ENCODE results near the gene ASB18.

The ASB18 gene

GRCh38 chr2:236163471-236164200, 100.6 kb downstream of the ASB18 start:
- no peak for DNase-seq (ENCODE audit: low read depth)

- DNase-seq (ENCODE audit: low read depth), result no peak
Observed at GRCh38 chr2:236162882-236163470, 101.2 kb downstream of the ASB18 start.

- no peak for DNase-seq (ENCODE audit: low read depth)
Observed at GRCh38 chr2:236162031-236162845, 102.0 kb downstream of the ASB18 start.

GRCh38 chr2:236161531-236161930, 102.7 kb downstream of the ASB18 start:
- DNase-seq (ENCODE audit: low read depth), result no peak

- DNase-seq (ENCODE audit: low read depth), result no peak
Observed at GRCh38 chr2:236161082-236161462, 103.1 kb downstream of the ASB18 start.

GRCh38 chr2:236160366-236161081, 103.7 kb downstream of the ASB18 start:
- no peak for DNase-seq (ENCODE audit: low read depth)

GRCh38 chr2:236159778-236160170, 104.4 kb downstream of the ASB18 start:
- DNase-seq (ENCODE audit: low read depth), result no peak

- no peak for DNase-seq (ENCODE audit: low read depth)
Observed at GRCh38 chr2:236158969-236159777, 105.0 kb downstream of the ASB18 start.

- no peak for DNase-seq (ENCODE audit: low read depth)
Observed at GRCh38 chr2:236157815-236158498, 106.2 kb downstream of the ASB18 start.

GRCh38 chr2:236157366-236157765, 106.8 kb downstream of the ASB18 start:
- DNase-seq (ENCODE audit: low read depth), result no peak

- no peak for DNase-seq (ENCODE audit: low read depth)
Observed at GRCh38 chr2:236156860-236157194, 107.4 kb downstream of the ASB18 start.

GRCh38 chr2:236156095-236156859, 107.9 kb downstream of the ASB18 start:
- DNase-seq (ENCODE audit: low read depth), result no peak

GRCh38 chr2:236155406-236155805, 108.8 kb downstream of the ASB18 start:
- DNase-seq (ENCODE audit: low read depth), result no peak

- DNase-seq (ENCODE audit: low read depth), result no peak
Observed at GRCh38 chr2:236146436-236146835, 117.8 kb downstream of the ASB18 start.

GRCh38 chr2:236143811-236144210, 120.4 kb downstream of the ASB18 start:
- DNase-seq (ENCODE audit: low read depth), result no peak

Measured in HS-27A (cell line).